WI38 (cell line): ENCODE data around the gene DSE.

Source experiments
- H3K4me3 ChIP-seq: 2 replicates; pipeline ENCODE4 v1.5.1; 2011; ENCODE audit warnings: low read depth, mild to moderate bottlenecking, control low read depth, low read length
- TF ChIP-seq, protein P1 (sequence below): IDR thresholded peaks from 2 replicates; pipeline ENCODE4 v1.5.1; 2012; ENCODE audit warnings: low read depth, mild to moderate bottlenecking, control low read depth, low read length

DSE gene

DNA sequence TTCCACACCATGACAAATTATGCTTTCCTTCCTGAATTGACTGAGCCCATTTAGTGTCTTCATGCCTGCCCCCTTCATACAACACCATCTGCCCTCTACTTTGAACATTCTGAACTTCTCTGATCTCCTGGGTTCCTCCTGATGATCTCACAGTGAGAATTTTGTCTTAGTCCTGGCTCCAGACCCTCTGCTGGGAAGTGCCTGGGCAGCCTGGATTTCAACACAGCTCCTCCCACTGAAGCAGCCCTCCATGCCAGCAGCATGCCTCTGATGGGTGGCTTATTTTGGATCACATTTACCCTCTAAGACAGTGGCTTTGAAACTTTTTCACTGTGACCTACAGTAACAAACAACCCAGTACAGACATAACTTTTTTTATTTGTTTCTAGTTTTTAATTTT, 41.5 kb downstream of the DSE start:
- TF ChIP-seq, protein P1, sequence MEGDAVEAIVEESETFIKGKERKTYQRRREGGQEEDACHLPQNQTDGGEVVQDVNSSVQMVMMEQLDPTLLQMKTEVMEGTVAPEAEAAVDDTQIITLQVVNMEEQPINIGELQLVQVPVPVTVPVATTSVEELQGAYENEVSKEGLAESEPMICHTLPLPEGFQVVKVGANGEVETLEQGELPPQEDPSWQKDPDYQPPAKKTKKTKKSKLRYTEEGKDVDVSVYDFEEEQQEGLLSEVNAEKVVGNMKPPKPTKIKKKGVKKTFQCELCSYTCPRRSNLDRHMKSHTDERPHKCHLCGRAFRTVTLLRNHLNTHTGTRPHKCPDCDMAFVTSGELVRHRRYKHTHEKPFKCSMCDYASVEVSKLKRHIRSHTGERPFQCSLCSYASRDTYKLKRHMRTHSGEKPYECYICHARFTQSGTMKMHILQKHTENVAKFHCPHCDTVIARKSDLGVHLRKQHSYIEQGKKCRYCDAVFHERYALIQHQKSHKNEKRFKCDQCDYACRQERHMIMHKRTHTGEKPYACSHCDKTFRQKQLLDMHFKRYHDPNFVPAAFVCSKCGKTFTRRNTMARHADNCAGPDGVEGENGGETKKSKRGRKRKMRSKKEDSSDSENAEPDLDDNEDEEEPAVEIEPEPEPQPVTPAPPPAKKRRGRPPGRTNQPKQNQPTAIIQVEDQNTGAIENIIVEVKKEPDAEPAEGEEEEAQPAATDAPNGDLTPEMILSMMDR, result no peak
- H3K4me3 ChIP-seq, result no peak overlapping the region

DNA sequence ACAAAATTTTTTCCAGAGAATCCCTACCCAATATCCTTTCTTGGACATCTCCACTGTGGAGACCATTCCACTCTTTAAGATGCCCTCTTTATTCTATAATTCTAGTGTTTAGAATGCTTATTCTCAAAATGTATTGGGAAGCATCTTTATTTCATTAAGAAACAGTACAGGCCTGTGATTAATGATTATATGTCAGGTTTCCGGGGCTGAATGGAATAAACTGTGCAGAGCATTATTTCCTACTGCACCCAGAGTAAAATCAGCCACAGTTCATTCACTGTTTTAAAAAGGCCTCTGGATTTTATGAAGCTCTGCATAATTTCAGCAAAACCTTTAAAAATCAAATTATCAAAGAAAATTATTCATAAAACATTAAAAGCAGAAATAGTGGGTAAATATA, 42.6 kb downstream of the DSE start:
- TF ChIP-seq, protein P1, result no peak
- no peak overlapping the region for H3K4me3 ChIP-seq

DNA sequence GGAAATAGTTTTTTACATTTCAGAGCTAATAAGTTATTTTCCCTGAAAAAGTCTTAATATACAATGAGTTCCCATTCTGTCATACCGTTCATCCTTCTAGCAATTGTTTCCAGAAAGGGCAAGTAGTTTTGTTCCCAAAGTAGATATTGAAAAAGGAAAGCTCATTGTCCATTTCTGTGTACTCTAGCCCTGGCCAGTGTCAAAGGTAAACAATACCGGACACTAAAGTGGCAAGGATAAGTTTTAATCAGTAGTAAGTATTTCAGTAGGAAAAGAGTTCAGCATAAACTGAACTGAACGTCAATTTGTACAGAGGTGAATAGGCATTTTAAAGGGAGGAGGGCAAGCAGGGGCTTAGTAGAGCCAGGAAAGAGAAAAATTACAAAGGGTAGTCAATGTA, 46.9 kb downstream of the DSE start:
- TF ChIP-seq, protein P1, result no peak
- H3K4me3 ChIP-seq, result no peak overlapping the region

DNA sequence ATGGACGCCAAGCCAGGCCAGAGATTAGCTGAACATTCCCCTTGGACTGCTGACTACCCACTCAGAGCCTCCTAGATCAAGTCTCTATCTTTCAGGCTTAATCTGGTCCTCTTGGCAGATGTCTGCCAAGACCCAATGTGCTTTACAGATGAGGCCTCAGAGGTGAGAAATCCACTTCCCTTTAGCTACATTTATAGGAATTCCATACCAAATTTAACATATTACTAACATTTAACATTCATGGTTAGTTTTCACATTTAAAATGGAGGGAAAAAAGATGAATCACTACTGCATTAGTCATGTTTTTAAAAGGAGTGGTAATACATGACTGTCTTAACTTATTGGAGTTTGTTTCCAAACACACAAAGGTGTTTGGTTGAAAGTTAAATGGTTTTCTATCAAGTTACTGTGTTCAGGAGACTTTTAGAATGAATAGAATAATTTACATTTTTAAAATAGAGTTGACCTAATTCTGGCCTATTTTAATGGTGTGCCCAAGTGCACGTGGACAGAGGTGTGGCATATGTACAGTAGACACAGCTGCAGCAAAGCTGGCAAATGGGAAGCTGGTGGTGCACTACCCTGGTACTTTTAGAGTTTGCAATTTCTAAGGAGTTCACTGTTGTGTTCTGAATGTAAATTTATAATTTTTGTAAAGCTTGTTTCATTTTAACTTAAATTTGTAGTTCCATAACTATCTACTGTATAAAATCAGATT, 48.5 kb downstream of the DSE start:
- no peak overlapping the region for H3K4me3 ChIP-seq
- TF ChIP-seq, protein P1, result no peak

DNA sequence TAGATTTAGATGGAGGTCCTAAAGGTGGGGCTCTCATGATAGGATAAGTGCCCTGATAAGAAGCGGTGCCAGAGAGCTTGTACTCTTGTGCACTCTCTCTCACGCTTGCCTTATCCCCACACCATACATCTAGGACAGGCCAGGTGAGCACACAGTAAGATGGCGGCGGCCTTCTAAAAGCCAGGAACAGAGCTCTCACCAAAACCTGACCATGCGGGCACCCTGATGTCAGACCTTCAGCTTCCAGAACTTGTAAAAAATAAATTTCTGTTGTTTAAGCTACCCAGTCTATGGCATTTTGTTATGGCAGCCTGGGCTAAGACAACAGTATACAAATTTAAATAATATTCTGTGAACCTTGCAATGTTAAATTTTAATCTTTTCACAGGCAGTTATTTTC, 49.6 kb downstream of the DSE start:
- TF ChIP-seq, protein P1, result no peak
- H3K4me3 ChIP-seq, result no peak overlapping the region

DNA sequence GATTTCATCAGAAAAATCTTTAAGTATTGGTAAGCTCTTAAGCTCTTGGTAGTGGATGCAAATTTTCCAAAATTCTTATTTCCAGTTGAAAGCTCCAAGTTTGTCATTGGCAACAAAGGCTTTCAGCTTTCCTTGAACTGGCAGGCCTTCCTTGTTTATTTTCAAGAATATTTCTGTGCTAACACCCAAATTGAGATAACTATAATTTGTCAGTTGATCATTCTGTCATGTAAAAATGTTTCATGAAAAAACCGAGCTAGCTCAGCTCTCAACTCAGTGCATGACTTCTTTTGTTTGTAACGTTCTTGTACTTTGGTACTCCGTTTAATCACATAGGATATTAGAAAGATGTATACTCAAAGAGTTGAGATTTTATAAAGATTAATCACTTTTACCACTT, 51.5 kb downstream of the DSE start:
- TF ChIP-seq, protein P1, result no peak
- H3K4me3 ChIP-seq, result no peak overlapping the region

DNA sequence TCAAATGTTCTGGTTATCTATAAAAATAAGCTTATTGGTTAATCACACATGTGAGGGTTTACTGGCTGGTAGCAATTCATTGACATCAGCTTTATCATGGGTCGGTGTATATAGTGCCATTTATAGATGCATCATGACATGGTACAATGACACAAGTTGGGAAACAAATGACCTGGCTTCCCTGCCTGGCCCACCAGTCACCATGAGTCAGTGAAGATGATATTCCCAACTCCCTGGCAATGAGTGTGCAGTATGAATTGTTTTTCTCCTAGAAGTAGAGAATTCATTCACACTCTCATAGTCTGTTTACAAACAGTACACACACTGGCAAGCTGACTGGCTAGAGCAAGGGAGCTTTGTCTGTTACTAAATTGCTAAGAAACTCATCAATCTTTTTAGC, 53.3 kb downstream of the DSE start:
- H3K4me3 ChIP-seq, result no peak overlapping the region
- TF ChIP-seq, protein P1, result no peak
